Measurements from ENCODE around the gene MGP.

MGP gene

DNA sequence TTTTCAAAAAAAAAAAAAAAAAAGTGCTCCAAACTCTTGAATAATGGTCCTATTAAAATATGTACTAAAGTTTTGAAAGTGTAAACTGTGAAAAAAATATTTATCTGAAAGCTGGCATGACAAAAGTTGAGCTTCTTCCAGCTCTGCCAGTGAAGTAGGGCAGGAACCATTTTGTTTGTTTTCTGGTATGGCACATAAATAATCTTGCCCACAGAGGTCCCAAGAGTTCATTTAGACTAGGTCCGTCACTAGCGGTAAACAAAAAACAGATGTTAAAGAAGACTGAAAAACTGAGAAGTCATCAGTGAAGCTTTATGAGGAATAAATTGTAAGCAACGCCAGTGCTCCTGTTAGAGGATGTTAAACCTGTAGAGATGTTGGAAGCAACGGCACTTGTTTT, 45.7 kb upstream of the MGP start:
- no peaks in the 10 kb centered on the region for H3K4me1 ChIP-seq (ENCODE audit: low read depth, poor library complexity, severe bottlenecking)
- no peak overlapping the region for H2AFZ ChIP-seq (ENCODE audit: low read depth)
- no peaks in the 10 kb centered on the region for H3K27me3 ChIP-seq (ENCODE audit: insufficient read depth, low read depth)
- no peak overlapping the region for H3K27ac ChIP-seq
- no peaks in the 10 kb centered on the region for H4K20me1 ChIP-seq (ENCODE audit: insufficient read depth)
- H3K36me3 ChIP-seq (ENCODE audit: insufficient read depth): no peaks in the 10 kb centered on the region
- H3K79me2 ChIP-seq (ENCODE audit: insufficient read depth, low read depth): no peaks in the 10 kb centered on the region
- H3K4me2 ChIP-seq: no peak overlapping the region
- no peak overlapping the region for H3K4me3 ChIP-seq (IDR thresholded peaks at IDR 0.05; ENCODE audit: insufficient read depth, low read depth, low read length)
- TF ChIP-seq, protein P1, sequence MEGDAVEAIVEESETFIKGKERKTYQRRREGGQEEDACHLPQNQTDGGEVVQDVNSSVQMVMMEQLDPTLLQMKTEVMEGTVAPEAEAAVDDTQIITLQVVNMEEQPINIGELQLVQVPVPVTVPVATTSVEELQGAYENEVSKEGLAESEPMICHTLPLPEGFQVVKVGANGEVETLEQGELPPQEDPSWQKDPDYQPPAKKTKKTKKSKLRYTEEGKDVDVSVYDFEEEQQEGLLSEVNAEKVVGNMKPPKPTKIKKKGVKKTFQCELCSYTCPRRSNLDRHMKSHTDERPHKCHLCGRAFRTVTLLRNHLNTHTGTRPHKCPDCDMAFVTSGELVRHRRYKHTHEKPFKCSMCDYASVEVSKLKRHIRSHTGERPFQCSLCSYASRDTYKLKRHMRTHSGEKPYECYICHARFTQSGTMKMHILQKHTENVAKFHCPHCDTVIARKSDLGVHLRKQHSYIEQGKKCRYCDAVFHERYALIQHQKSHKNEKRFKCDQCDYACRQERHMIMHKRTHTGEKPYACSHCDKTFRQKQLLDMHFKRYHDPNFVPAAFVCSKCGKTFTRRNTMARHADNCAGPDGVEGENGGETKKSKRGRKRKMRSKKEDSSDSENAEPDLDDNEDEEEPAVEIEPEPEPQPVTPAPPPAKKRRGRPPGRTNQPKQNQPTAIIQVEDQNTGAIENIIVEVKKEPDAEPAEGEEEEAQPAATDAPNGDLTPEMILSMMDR (conservative IDR thresholded peaks at IDR 0.05; ENCODE audit: low read depth, low read length): no peak
- H3K9ac ChIP-seq: no peak overlapping the region

DNA sequence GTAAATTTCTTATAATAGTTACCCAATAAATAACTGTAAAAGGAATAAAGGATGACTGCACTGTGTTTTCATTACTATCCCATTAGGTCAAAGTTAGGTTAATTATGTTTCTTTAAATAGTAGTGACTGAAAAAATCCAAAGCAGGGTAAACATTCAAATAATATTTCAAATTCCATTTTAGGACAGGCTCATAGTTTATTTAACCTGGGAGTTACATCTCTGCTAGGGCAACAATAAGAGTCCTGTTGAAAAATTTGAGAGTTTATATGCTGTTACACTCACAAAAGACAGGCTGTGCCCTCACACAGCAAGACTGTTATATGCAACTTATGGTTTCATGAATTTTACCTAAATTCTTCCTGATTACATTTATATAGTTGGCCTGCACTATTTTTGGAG, 44.6 kb upstream of the MGP start:
- Histone ChIP-seq H3K4me3 (IDR thresholded peaks at IDR 0.05; ENCODE audit: insufficient read depth, low read depth, low read length) (no peak overlapping the region), H3K27me3 (ENCODE audit: insufficient read depth, low read depth) (no peaks in the 10 kb centered on the region), H3K79me2 (ENCODE audit: insufficient read depth, low read depth) (no peaks in the 10 kb centered on the region), H2AFZ (ENCODE audit: low read depth) (no peak overlapping the region), H3K4me1 (ENCODE audit: low read depth, poor library complexity, severe bottlenecking) (no peaks in the 10 kb centered on the region), H4K20me1 (ENCODE audit: insufficient read depth) (no peaks in the 10 kb centered on the region), H3K36me3 (ENCODE audit: insufficient read depth) (no peaks in the 10 kb centered on the region), H3K27ac (no peak overlapping the region), H3K9ac (no peak overlapping the region), H3K4me2 (no peak overlapping the region)
- TF ChIP-seq, protein P1 (conservative IDR thresholded peaks at IDR 0.05; ENCODE audit: low read depth, low read length): no peak

DNA sequence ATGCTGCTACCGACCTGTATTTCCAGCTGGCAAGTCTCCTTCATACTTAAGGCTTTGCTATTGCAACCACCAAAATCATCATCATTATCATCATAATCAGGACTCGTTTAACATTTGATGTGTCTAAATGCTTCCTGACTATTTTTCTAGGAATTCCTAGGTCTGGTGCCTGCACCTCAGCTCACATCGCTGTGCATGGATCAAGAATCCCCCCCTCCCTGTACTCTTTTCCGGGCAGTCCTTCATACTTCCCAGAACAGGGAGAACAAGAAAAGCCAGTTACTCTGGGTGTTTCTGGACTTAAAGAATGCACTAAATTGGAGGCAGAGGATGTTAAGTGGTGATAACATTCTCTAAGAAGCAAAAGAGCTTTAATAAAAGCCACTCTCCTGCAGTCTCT, 43.3 kb upstream of the MGP start:
- H4K20me1 ChIP-seq (ENCODE audit: insufficient read depth): no peaks in the 10 kb centered on the region
- no peak overlapping the region for H3K27ac ChIP-seq
- no peak overlapping the region for H3K4me2 ChIP-seq
- no peaks in the 10 kb centered on the region for H3K79me2 ChIP-seq (ENCODE audit: insufficient read depth, low read depth)
- no peak overlapping the region for H3K4me3 ChIP-seq (IDR thresholded peaks at IDR 0.05; ENCODE audit: insufficient read depth, low read depth, low read length)
- no peaks in the 10 kb centered on the region for H3K4me1 ChIP-seq (ENCODE audit: low read depth, poor library complexity, severe bottlenecking)
- no peaks in the 10 kb centered on the region for H3K36me3 ChIP-seq (ENCODE audit: insufficient read depth)
- no peak overlapping the region for H3K9ac ChIP-seq
- TF ChIP-seq, protein P1 (conservative IDR thresholded peaks at IDR 0.05; ENCODE audit: low read depth, low read length): no peak
- H3K27me3 ChIP-seq (ENCODE audit: insufficient read depth, low read depth): no peaks in the 10 kb centered on the region
- H2AFZ ChIP-seq (ENCODE audit: low read depth): no peak overlapping the region

- Histone ChIP-seq H3K4me3 (IDR thresholded peaks at IDR 0.05; ENCODE audit: insufficient read depth, low read depth, low read length) (no peak overlapping the region), H2AFZ (ENCODE audit: low read depth) (no peak overlapping the region), H3K4me1 (ENCODE audit: low read depth, poor library complexity, severe bottlenecking) (no peaks in the 10 kb centered on the region), H3K27ac (no peak overlapping the region), H4K20me1 (ENCODE audit: insufficient read depth) (no peaks in the 10 kb centered on the region), H3K36me3 (ENCODE audit: insufficient read depth) (no peaks in the 10 kb centered on the region), H3K79me2 (ENCODE audit: insufficient read depth, low read depth) (no peaks in the 10 kb centered on the region), H3K4me2 (no peak overlapping the region), H3K9ac (no peak overlapping the region), H3K27me3 (ENCODE audit: insufficient read depth, low read depth) (no peaks in the 10 kb centered on the region)
- TF ChIP-seq, protein P1 (conservative IDR thresholded peaks at IDR 0.05; ENCODE audit: low read depth, low read length): no peak
Observed at GRCh38 chr12:14927267-14927666, 41.6 kb upstream of the MGP start.

- TF ChIP-seq, protein P1 (conservative IDR thresholded peaks at IDR 0.05; ENCODE audit: low read depth, low read length): no peak
- Histone ChIP-seq H3K36me3 (ENCODE audit: insufficient read depth) (no peaks in the 10 kb centered on the region), H2AFZ (ENCODE audit: low read depth) (no peak overlapping the region), H3K27me3 (ENCODE audit: insufficient read depth, low read depth) (no peaks in the 10 kb centered on the region), H3K79me2 (ENCODE audit: insufficient read depth, low read depth) (no peaks in the 10 kb centered on the region), H3K9ac (no peak overlapping the region), H4K20me1 (ENCODE audit: insufficient read depth) (no peaks in the 10 kb centered on the region), H3K4me3 (IDR thresholded peaks at IDR 0.05; ENCODE audit: insufficient read depth, low read depth, low read length) (no peak overlapping the region), H3K4me2 (no peak overlapping the region), H3K4me1 (ENCODE audit: low read depth, poor library complexity, severe bottlenecking) (no peaks in the 10 kb centered on the region), H3K27ac (no peak overlapping the region)
Observed at GRCh38 chr12:14924541-14924940, 38.9 kb upstream of the MGP start.
